Sigmoid colon (tissue), 7 donors: ENCODE results near the gene CAPN15. TPM values are rescaled to one million over a fixed set of nuclear protein-coding genes. Genes with fewer than 3 reads are reported as not detected.

Experiments used
- DNase-seq: peaks from one replicate; pipeline ENCODE4 v3.0.0-alpha.2; 2019
- H3K27ac ChIP-seq, 4 donors: fragments of 200-600 bp; sonication (generic); one replicate each; pipeline ENCODE4 v1.5.1; 2016 to 2019; ENCODE audit warnings: mild to moderate bottlenecking in 1 of 4
- H3K27me3 ChIP-seq, 3 donors: fragments of 200-600 bp; sonication (generic); one replicate each; pipeline ENCODE4 v1.5.1; 2019; ENCODE audit warnings: mild to moderate bottlenecking in 1 of 3
- H3K36me3 ChIP-seq, 4 donors: fragments of 200-600 bp; sonication (generic); one replicate each; pipeline ENCODE4 v1.5.1; 2016 to 2019
- H3K4me1 ChIP-seq, 4 donors: fragments of 200-600 bp; sonication (generic); one replicate each; pipeline ENCODE4 v1.5.1; 2017 to 2019
- H3K4me3 ChIP-seq, 4 donors: fragments of 200-600 bp; sonication (generic); one replicate each; pipeline ENCODE4 v1.5.1; 2017 to 2019; ENCODE audit warnings: mild to moderate bottlenecking in 2 of 4, moderate library complexity in 1 of 4
- H3K9me3 ChIP-seq, 4 donors: fragments of 200-600 bp in 3 of 4; sonication (generic) in 3 of 4; one replicate each; pipeline versions ENCODE4 v1.5.1 to v1.6.1; 2013 to 2019
- EP300 ChIP-seq, 4 donors: sonication (generic); formaldehyde crosslinking; IDR thresholded peaks; one replicate each; pipeline ENCODE4 v1.6.1; 2017; ENCODE audit warnings: antibody characterized with exemption in 4 of 4
- POLR2A ChIP-seq, 2 donors: fragments of 450-650 bp; IDR thresholded peaks; one replicate each; pipeline ENCODE4 v1.6.1; 2016; ENCODE audit warnings: antibody characterized with exemption in 2 of 2, mild to moderate bottlenecking in 2 of 2, moderate library complexity in 2 of 2
- POLR2AphosphoS5 ChIP-seq, 4 donors: sonication (generic); formaldehyde crosslinking; IDR thresholded peaks; one replicate each; pipeline ENCODE4 v1.6.1; 2017; ENCODE audit warnings: antibody characterized with exemption in 4 of 4
- WGBS, 2 donors: extraction: QIAGEN DNeasy Blood & Tissue Kit; methylation state at CpG; one replicate each; pipeline ENCODE4 v1.1.7; 2013; 5-methylcytosine and 5-hydroxymethylcytosine counted together
- intact Hi-C: fragments of 100-400 bp; cut with DNase I; formaldehyde crosslinking; loops from one replicate; pipeline ENCODE4 v1.15.1; 2023
- polyA plus RNA-seq, 3 donors: library from polyadenylated mRNA; stranded (reverse); fragments of 200-250 nt; gene quantifications; one replicate each; pipeline ENCODE4 v1.2.3, GENCODE V29; 2013
- total RNA-seq, 4 donors: library from RNA; depleted of rRNA; stranded (reverse); fragments of >200 nt; gene quantifications; one replicate each; pipeline ENCODE4 v1.1.0, GENCODE V29; 2016
- TF ChIP-seq, protein P1 (sequence below), 4 experiments: fragments of 450-650 bp in 3 of 4; fragments of 200-600 bp in 1 of 4; IDR thresholded peaks; one replicate each; pipeline ENCODE4 v1.5.1; 2016 to 2019; ENCODE audit warnings: antibody characterized with exemption in 4 of 4, mild to moderate bottlenecking in 3 of 4, moderate library complexity in 2 of 4
- donor health status: healthy with polysubstance abuse.
- donor health status: Bipolar disorder and iron deficiency.
- donor health status: healthy.

Gene CAPN15
- total and polyA plus RNA-seq, 7 donors, result 10.3 to 85.8 (median 24.4) TPM

DNA sequence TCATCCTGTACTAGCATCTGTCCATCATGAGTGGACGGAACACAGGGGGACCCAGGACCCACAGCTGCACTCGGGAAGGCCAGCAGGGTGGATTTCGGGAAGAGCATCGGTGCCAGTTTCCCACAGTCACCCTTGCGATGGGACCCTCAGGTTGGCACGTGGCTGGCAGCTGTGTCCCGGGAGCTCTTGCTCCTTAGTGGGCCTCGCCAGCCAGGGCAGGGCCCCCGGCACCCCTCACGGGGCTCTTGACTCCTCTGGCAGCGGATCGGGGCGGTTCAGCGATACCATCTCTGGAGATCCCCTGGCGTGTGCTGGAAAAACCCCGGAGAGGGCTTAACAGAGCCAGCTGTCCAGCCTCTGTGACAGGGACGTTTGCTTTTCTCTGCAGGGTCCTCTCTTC is 9.2 kb downstream of the CAPN15 start:
- no peak for DNase-seq
- peaks cover 0 to 5% (median 2%) of the 10 kb centered on the region in 4 donors for H3K4me1 ChIP-seq
- H3K36me3 ChIP-seq, result peaks cover 0 to 31% (median 2%) of the 10 kb centered on the region in 4 donors
- H3K9me3 ChIP-seq, result no peaks in the 10 kb centered on the region
- H3K4me3 ChIP-seq, result no peak overlapping the region
- no peak for TF ChIP-seq POLR2AphosphoS5 (IDR thresholded peaks at IDR 0.05)
- TF ChIP-seq, protein P1, sequence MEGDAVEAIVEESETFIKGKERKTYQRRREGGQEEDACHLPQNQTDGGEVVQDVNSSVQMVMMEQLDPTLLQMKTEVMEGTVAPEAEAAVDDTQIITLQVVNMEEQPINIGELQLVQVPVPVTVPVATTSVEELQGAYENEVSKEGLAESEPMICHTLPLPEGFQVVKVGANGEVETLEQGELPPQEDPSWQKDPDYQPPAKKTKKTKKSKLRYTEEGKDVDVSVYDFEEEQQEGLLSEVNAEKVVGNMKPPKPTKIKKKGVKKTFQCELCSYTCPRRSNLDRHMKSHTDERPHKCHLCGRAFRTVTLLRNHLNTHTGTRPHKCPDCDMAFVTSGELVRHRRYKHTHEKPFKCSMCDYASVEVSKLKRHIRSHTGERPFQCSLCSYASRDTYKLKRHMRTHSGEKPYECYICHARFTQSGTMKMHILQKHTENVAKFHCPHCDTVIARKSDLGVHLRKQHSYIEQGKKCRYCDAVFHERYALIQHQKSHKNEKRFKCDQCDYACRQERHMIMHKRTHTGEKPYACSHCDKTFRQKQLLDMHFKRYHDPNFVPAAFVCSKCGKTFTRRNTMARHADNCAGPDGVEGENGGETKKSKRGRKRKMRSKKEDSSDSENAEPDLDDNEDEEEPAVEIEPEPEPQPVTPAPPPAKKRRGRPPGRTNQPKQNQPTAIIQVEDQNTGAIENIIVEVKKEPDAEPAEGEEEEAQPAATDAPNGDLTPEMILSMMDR (IDR thresholded peaks at IDR 0.05), result no peak
- no peak for TF ChIP-seq EP300 (IDR thresholded peaks at IDR 0.05)
- TF ChIP-seq POLR2A (IDR thresholded peaks at IDR 0.05), result no peak
- no peak overlapping the region for H3K27ac ChIP-seq
- 92 to 93% methylated on average over 17 of the region's 17 CpGs for WGBS, 2 donors
- H3K27me3 ChIP-seq, result no peaks in the 10 kb centered on the region
- intact Hi-C loops, result no loop called here

DNA sequence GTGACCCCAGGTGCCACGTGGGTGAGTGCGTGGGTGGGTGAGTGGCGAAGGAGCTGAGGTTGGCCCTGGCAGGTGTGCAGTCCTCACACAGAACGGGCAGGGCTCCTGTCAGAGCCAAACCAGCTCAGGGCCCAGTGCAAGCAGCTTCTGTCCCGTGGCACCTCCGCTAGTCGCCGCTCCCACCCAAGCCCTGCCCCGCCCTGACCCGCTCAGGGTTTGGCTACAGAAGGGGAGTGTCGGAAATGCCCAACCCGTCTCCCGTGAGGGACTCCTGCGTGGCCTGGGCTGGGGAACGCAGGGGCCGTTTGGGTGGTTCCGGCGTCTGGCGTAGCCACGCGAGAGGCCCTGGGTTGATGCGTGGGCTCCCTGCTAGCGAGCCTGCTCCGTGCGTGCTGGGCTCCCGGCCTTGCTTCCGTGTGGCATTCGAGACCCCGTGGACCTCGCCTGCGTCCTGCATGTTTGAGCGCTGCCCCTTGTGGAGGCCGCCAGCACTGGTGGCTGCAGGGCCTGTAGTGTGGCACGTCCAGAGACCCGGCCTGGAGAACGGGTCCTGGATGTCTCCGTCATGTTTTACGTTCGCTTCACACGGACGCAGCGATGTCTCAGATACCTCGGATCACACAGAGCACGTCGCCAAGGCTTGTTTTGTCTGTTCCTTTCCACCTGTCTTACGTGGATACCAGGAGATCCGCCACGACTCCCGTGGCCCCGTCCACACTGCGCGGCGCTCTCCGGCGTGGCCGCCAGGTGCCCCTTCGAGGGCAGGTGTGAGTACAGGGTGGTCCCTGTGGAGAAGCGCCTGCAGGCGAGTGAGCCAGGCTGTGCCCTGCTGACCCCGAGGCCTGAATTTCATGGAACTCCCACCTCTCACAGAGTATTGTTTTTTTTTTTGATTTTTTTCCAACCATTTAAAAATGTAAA is 10.2 kb downstream of the CAPN15 start:
- no peak for DNase-seq
- H3K4me1 ChIP-seq, result peaks cover 0 to 5% (median 2%) of the 10 kb centered on the region in 4 donors
- TF ChIP-seq POLR2A (IDR thresholded peaks at IDR 0.05) (no peak), POLR2AphosphoS5 (IDR thresholded peaks at IDR 0.05) (no peak), EP300 (IDR thresholded peaks at IDR 0.05) (no peak)
- intact Hi-C loops, result no loop called here
- H3K36me3 ChIP-seq, result peaks cover 0 to 31% (median 2%) of the 10 kb centered on the region in 4 donors
- no peaks in the 10 kb centered on the region for H3K27me3 ChIP-seq
- H3K27ac ChIP-seq, result no peak overlapping the region
- H3K9me3 ChIP-seq, result no peaks in the 10 kb centered on the region
- H3K4me3 ChIP-seq, result no peak overlapping the region
- WGBS, 2 donors, result 90 to 94% methylated on average over 60 of the region's 60 CpGs

DNA sequence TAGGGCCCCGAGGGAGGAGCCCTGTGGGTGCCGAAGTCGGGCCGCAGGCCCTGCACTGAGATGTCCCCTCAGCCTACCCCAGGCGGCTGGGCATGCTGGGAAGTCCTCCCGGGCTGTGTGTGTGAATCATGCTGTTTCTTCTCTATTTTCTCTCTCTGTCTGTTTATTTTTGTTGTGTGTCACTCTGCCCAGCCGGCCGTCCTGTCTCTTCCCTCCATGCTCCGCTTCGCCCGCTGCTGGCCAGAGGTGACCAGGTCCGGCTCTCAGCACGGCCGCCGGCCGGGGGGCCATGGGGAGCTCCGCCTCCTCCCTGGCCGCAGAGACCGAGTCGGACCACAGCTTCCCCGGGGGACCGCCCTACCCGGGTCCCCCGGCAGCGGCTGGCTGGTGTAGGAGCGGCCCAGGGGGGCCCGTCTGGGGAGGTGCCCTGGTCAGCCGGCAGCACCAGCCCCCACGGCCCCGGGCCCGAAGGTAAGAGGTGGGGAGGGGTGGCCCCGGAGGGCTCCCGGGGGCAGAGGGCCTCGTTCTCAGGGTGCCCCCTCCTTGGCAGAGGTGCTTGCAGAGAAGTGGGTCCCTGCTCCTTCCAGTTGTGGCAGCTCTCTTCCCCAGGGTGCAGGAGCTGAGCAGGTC is 12.5 kb downstream of the CAPN15 start:
- H3K9me3 ChIP-seq, result no peaks in the 10 kb centered on the region
- WGBS, 2 donors, result 93% methylated on average over 34 of the region's 34 CpGs
- H3K4me3 ChIP-seq, result no peak overlapping the region
- TF ChIP-seq POLR2AphosphoS5 (IDR thresholded peaks at IDR 0.05) (no peak), EP300 (IDR thresholded peaks at IDR 0.05) (no peak), POLR2A (IDR thresholded peaks at IDR 0.05) (no peak)
- TF ChIP-seq, protein P1 (IDR thresholded peaks at IDR 0.05), result no peak
- intact Hi-C loops, result no loop called here
- H3K4me1 ChIP-seq, result peaks cover 0 to 4% (median 0%) of the 10 kb centered on the region in 4 donors
- no peak overlapping the region for H3K27ac ChIP-seq
- no peaks in the 10 kb centered on the region for H3K27me3 ChIP-seq
- DNase-seq, result no peak
- H3K36me3 ChIP-seq, result peaks cover 0 to 31% (median 2%) of the 10 kb centered on the region in 4 donors

DNA sequence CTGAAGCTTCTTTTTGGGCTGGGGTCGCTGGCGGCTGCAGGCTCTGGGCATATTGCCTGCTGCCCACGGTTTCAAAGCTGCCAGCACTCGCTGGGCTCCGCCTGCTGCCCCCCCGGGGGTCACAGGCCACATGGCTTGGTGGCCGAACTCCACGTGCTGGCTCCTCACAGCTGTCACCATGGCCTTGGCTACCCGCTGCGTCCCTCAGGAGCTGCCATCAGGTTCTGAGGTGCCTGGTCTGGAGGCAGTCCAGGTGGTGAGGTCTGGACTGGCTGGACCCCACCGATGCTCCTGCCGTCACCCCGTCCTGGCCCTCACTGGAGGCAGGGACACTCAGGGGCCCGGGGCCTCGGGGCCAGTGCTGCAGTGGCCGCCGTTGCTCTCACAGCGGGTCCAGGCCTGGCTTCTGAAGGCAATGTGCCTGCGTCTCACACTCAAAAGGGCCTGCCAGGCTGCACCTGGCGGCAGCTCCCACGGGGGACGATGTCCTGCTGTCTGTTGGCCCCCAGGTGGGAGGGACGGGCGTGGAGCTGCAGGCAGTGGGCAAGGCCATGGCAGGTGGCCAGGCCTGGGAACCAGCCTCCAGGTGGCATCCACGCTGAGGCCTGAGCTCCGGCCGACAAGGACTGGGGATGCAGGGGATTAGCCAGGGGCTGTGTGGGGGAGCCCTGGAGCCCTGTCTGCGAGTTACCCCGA is 13.3 kb downstream of the CAPN15 start:
- no peak overlapping the region for H3K27ac ChIP-seq
- no peaks in the 10 kb centered on the region for H3K4me1 ChIP-seq
- no peaks in the 10 kb centered on the region for H3K9me3 ChIP-seq
- H3K27me3 ChIP-seq, result no peaks in the 10 kb centered on the region
- TF ChIP-seq POLR2A (IDR thresholded peaks at IDR 0.05) (no peak), EP300 (IDR thresholded peaks at IDR 0.05) (no peak), POLR2AphosphoS5 (IDR thresholded peaks at IDR 0.05) (no peak)
- TF ChIP-seq, protein P1 (IDR thresholded peaks at IDR 0.05), result no peak
- no peak for DNase-seq
- intact Hi-C loops, result no loop called here
- H3K4me3 ChIP-seq, result no peak overlapping the region
- H3K36me3 ChIP-seq, result peaks cover 0 to 23% (median 2%) of the 10 kb centered on the region in 4 donors
- WGBS, 2 donors, result 88 to 89% methylated on average over 29 of the region's 29 CpGs
